Measurements from ENCODE around the gene CCL19.
A peak's percentile ranks its signal among the peaks of the same experiment; 100 is the strongest.
"Not testable (repeated sequence)": the region's sequence is repeated elsewhere in the genome, so short reads cannot be mapped to it uniquely, and the experiment has no call there.

Gene CCL19

DNA sequence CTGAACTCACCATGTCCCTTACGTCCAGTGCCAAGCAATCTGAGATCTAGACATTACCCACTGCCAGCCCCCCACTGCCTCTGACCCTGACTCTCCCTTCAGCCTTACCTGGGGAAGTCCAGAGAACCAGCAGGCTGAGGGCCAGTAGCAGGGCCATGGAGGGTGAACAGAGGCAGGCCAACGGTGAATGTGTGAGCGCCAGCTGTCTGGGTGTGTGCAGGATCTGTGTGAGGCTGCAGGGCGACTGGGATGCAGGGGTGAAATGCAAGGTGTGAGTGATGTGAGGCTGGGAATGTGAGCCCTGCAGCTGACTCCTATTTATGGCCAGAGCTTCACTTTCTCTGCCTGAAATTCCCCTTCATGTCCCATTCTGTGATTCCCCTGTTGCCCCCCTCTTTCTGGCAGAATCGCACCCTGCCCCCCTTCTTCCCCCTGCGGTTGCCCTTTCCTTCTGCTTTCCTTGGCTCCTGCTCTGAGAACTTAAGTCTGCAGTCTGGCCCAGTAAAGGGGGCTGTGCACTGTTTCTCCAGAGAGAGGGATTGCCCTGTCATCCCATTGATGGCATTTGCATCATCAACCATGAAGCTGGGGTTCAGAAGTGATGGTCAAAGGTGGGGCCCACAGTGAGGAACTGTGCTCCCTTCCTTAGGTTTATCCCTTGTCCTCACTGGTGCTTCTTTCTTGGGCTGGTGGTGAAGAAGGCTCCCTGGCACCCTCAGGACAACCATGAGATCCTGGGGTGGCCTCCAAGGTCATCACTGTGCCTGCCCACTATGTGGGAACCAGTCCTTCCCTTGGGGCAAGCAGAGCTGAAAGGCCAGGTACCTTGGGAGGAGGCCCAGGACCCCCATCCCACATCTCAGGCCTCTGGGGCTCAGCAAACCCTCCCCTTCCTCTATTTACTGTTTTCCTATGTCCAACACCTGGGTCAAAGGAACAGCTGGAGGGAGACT lies at the start of gene CCL19:
Gene CCL19 (minus strand): TSS at position 294 of the 953 bp plus-strand sequence. CDS start 137 bp downstream, at position 157.
- no peak for DNase-seq

GRCh38 chr9:34740176-34740575 lies 49.1 kb upstream of the CCL19 start:
- DNase-seq: not testable (repeated sequence)

DNA sequence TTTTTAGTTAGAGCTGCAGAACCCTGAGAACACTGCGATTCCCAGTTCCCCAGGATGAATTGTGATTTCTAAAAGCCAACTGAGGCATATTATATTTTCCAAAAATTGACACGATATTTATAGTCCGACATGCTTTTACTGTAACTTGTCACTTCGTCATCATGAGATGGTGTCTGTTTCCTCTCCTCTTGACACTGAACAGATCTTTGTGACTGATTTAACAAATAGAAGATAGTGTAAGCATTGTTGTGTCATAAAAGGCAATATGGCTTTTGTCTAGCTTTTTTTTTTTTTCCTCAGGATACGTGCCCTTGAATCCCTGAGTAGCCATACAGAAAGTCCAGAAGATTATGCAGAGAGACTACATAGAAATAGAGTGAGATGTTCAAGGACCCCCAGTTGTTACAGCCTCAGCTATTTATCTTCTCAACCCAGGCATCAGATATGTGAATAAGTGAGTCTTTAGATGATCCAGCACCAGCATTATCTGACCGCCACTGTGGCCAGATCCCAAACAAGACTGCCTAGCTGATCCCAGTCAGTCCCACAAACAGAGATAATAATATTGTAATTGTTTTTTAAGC lies 46.7 kb upstream of the CCL19 start:
- no peak for DNase-seq

DNA sequence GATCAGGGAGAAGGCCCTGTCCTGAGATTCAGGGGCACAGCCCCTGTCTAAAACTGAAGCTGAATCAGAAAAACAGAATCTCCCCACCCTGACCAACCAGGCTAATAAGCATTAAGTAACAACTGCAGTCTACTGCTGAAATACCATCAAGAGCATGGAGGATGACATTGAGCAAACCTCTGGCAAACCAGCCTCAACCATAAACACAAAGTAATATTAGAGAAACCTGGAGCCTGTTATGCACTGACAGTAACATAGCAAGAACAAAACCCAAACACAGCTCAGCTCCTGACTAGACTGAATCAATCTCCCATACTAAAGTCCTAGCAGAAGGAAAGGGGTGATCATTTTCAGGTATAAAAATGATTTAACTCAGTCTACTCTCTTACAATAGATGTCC lies 43.6 kb upstream of the CCL19 start:
- no peak for DNase-seq

DNA sequence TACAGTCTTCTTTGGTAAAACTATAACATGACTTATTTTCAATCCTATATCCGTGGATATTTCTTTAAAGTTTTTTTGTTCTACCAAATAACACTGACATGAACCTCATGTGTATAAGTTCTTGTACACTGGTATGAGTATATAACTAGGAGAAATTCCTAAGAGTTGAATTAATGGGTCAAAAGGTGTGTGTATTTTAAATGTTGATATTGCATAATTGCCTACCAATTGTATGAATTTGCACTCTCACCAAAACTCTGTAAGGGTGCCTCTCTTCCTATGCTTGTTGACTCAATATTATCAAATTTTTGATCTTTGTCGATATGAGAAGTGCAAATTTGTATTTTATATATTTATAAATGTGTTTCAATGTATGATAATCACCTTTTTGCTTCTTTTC lies 41.8 kb upstream of the CCL19 start:
- no peak for DNase-seq

DNA sequence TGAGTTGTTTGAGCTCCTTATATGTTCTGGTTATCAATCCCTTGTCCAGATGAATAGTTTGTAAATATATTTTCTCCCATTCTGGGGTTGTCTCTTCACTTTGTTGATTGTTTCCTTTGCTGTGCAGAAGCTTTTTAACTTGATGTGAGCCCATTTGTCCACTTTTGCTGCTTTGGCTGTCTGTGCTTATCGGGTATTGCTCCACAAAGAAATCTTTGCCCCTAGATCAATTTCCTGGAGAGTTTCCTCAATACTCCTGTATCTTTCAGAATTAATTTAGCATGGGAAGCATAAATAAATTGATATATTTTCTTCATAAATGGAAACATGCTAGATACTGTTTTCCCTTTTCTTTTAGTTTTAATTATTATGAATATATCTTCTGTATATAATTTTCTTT lies 41.4 kb upstream of the CCL19 start:
- no peak for DNase-seq

GRCh38 chr9:34723141-34723540 lies 32.1 kb upstream of the CCL19 start:
- DNase-seq: no peak

GRCh38 chr9:34719769-34720025 lies 28.6 kb upstream of the CCL19 start:
- DNase-seq: not testable (repeated sequence)

GRCh38 chr9:34719021-34719768 lies 28.1 kb upstream of the CCL19 start:
- DNase-seq: no peak

DNA sequence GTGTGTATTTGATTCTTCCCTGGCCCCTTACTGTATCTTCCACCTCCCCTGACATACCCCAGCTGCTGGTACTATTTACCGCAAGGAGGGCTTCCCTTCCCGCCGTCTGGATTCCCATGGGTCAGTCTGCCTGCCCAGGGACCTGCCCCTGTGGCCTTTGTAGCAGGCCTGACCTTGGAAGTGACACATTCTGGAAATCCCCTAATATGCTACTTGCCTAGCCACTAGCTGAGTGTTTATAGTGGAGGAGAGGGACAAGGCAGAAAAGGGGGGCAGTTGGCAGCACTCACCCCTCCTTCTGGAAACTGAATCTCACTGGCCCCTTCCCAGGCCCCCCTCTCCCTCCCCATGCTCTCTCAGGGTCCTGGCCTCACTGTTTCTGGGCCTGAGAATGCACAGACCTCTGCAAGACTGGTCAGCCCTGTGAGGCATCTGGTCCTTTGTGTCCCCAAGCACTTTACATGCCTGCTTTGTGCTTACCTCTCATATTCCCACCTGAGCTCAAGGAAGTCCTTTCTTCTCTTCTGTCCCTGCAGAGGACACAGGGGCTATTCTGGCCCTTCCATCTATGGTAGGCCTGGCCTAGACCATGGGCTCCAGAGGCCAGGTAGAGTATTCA lies 27.0 kb upstream of the CCL19 start:
- DNase-seq: no peak

DNA sequence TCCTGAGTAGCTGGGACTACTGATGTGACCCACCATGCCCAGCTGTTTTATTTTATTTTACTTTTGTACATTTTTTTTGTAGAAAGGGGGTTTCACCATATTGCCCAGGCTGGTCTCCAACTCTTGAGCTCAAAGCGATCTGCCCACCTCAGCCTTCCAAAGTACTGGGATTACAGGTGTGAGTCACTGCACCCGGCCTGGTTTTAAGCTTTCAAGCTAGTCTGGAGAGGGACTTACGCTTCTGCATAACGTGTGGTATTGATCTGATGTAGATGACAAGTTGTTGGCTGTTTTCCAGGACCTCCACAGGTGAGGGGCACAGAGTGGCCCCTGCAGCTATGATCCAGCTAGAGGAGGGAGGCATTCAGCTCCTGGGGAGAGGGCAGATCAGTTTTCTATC lies 25.6 kb upstream of the CCL19 start:
- DNase-seq: no peak

- no peak for DNase-seq
Observed at GRCh38 chr9:34715639-34716215, 24.7 kb upstream of the CCL19 start.

GRCh38 chr9:34714007-34714406 lies 22.9 kb upstream of the CCL19 start:
- DNase-seq: no peak

- DNase-seq: no peak
Observed at GRCh38 chr9:34712140-34712539, 21.1 kb upstream of the CCL19 start.

- no peak for DNase-seq
Observed at GRCh38 chr9:34710023-34710422, 18.9 kb upstream of the CCL19 start, which contains the start of gene CCL21. Gene CCL21, minus strand, starts transcription at chr9:34710136. Its CDS starts 70 bp downstream, at chr9:34710066.

DNA sequence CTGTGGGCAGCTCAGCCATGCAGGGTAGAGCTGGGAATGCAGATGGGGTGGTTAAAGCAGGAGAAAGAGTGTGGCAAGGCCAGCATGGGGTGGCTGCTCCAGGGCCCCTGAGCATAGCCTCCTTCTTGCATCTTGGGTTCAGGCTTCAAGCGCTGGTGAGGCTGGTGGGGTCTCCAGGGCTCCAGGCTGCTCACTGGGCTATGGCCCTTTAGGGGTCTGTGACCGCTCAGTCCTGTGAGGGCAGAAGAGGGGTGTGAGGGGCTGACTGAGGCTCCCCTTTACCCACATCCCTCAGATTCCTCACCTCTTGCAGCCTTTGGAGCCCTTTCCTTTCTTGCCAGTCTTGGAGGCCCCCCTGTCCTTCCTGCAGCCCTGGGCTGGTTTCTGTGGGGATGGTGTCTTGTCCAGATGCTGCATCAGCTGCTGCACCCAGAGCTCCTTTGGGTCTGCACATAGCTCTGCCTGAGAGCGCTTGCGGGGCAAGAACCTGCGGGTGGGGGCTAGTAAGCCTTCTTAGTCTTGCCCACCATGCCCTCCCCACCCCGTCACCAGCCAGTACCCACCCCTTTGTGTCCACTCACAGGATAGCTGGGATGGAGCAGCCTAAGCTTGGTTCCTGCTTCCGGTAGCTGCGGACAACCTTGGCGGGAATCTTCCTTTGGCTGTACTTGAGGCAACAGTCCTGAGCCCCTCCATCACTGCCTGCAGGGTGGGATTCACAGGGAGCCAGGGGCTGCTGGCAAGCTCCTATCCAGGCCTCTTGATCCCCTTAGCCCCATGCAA lies 18.3 kb upstream of the CCL19 start:
- DNase-seq: no peak

DNA sequence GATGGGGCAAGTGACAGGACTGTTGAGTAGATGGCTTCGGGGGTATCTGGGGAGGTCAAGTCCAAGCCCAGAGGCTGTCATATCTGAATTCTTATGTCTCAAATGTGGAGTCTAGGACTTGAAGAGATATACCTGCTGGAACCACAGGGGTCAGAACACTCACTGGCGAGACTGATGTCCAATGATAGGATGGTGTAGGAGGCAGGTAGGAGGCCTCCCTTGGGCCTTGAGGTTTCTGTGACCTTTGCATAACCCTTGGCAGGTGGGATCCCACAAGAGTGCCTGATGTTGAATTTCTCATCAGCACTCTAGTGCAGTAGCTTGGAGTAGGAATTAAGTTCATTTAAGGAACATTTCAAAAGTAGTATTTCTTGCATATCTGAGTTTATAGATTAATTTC lies 16.1 kb upstream of the CCL19 start:
- DNase-seq: no peak

DNA sequence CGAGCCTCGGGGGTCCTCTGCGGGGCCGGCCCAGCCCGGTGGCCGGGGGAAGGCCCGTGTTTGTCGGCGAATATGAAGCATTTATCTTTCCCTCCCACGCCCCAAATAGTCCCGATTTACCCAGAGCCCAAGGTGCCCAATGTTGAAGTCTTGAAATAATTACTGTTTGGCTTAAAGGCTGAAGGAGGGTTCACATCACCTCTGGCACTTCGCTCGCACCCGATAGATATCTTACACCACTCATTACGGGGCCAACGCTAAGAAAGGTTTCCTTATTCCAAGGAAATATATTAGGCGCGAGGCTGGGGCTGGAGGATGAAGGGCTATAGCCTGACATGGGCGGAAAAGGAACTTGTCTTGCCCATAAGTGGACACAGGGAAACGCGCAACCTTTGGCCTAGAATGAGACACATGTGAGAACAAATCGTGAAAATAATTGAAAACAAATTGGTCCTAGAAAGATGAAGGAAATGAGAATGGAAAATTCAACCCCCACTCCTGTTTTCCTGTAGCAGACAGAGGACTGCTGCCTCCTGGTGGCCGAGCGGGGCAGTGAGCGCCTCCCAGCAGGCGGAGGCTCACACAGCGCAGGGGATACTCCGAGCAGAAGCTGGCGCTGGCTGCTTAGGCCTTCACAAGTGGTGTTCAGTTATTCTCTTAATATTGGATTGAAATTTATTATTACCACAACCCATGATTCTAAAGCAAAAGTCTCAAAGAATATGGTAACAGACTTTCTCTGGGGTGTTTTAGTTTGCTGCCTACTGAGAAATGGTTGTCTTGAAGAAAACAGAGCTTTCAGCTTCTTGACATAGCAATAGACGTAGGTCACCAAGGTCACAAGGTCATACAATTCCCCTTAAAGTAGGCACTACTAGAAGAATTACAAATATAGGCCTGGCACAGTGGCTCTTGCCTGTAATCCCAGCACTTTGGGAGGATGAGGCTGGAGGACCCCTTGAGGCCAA lies 11.0 kb upstream of the CCL19 start:
- DNase-seq: peak; percentile 70

DNA sequence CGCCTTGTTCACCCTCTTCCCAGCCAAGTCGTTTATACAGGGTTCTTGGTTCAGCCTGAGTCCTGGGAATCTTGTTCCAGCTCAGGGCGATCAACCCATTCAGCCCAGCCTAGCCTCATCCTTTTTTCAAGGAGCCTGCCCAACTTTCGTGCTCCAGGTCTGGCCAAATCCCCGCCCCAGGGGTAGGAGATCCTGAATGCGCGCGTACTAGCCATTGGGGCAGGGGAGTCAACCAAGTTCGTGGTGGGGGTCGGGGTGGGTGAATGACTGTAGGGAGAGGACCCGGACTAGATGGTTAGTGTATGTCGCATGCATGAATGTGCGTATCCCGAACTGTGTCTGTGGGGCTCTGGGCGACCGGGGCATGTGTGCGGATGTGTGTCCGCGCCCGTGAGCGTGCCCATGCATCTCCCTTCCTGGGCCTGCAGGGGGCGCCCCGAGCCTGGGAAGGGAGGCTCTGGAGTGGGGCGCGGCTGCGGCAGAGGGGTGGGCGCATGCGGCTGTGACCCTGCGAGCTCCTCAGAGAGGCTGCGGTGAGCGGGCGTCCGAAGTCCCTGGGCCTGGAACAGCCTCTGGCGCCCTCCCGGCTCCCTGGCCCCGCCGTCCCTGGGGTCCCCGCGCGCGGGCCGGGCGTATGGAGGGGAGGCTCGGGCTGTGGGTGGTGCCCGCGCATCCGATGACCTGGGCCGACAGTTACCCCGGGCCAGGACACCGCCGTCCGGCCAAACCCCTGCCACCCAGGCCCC lies 10.1 kb upstream of the CCL19 start:
- peak; percentile 46 for DNase-seq

GRCh38 chr9:34694811-34695210 lies 3.7 kb upstream of the CCL19 start:
- DNase-seq: no peak

All from HCEC 1CT (cell line).